GM18909 (cell line): ENCODE data around the gene CBX8.
A peak's percentile ranks its signal among the peaks of the same experiment; 100 is the strongest.

ENCODE experiments used
- ATAC-seq: cut with Tn5 transposase; IDR thresholded peaks from one replicate; pipeline ENCODE4 v1.9.1; 2021; ENCODE audit warnings: mild to moderate bottlenecking; ENCODE audit not compliant: unreplicated experiment, poor library complexity

CBX8 gene

DNA sequence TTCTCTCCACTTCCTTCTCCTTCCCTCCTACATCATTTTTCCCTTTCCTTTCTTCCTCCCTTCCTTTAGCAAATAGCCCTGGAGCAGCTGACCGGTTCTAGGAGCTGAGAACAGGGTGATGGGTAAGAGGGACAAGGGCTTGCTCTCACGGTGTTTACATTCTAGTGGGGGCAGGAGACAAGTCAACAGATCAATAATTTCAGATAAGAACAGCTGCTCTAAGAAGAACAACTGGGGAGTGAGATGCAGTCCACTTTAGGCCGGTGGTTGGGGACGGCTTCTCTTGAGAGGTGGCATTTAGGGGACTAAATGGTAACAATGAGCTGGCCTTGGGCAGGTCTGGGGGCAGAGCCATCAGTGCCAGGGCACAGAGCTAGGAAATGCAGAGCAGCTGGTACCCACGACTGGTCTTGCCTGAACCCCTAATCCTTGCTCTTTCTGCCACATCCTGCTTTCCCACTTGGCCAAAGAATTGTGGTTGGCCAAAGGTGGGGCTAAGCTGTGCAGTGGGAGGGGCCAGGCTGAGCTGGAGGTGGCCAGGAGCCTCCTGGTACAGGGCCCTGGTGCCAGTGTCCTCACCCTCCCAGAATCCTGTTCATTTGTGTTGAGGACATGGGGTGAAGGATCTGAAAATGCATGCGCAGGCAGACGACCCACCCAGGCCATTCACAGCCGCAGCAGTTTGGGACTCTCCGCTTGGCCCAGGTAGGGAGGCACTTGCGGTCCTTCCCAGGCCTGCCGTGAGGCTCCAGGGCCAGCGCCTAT, 24.6 kb upstream of the CBX8 start:
- ATAC-seq, result no peak

- ATAC-seq, result no peak
Observed at GRCh38 chr17:79820959-79821330, 24.1 kb upstream of the CBX8 start.

DNA sequence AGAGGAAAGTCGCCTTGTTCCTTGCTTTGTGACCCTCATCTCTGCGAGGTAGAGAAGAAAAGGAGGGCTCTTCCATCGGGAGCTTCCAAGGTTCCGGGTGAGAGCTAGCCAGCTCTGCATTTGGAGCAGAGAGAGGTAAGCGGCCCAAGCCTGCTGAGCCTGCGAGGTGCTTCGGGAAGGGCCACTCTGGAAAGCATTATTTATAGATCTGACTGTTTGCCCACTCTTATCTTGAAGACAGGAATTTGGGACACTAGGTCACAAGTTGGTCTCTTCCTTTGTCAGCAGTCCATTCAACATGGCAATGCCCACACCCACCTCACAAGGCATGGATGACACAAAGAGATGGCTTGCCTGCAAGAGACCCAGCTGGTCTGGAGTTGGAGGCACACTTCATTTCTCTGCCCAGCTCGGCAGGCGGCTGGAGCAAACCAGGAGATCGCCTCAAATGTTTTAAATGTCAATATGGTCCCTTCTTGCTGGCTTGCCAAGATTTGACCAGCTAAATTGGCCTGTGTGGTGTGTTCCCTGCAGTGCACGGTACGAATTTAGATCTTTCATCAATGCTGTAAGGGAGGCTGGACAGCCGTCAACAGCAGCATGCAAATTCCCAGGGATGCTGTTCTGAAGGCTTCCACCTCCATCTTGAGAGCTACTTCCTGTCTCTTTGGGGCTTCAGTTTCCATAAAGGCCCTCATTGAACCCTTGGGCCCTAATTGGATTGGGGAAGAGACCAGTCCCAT, 22.8 kb upstream of the CBX8 start:
- ATAC-seq, result no peak

- ATAC-seq, result no peak
Observed at GRCh38 chr17:79819085-79819484, 22.2 kb upstream of the CBX8 start.

GRCh38 chr17:79818026-79818758, 21.3 kb upstream of the CBX8 start:
- no peak for ATAC-seq

DNA sequence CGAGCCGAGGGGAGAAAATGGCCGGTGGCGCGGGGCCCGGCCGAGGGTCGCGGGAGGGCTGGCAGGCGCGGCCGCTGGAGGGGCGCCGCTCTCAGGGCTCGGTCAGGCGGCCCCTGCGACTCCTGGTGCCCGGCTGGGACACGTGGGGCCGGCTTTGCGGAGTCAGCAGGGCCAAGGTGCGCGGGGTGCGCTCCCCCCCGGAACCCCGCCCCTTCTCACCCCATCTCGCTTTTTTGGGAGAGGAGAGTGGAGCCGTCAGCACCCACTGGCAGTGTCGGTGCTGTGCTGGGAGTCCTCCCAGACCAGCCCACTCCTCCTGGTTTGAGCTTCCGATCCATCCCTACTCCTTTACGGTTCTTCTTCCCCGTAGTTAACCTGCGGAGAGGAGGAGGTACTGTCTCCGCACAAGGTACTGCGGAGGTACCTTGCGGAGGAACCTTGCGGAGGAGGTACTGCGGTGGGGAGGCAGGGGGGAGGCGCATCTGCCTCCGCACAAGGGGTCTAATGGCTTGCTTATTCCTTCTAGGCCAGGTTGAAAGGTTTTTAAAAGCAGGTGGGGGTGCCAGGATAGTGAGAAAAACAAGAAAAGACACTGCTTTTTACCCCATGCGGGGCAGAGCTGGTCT, 19.1 kb upstream of the CBX8 start:
- ATAC-seq, result no peak

- no peak for ATAC-seq
Observed at GRCh38 chr17:79814974-79815835, 18.3 kb upstream of the CBX8 start.

- ATAC-seq, result no peak
Observed at GRCh38 chr17:79814127-79814973, 17.5 kb upstream of the CBX8 start.

DNA sequence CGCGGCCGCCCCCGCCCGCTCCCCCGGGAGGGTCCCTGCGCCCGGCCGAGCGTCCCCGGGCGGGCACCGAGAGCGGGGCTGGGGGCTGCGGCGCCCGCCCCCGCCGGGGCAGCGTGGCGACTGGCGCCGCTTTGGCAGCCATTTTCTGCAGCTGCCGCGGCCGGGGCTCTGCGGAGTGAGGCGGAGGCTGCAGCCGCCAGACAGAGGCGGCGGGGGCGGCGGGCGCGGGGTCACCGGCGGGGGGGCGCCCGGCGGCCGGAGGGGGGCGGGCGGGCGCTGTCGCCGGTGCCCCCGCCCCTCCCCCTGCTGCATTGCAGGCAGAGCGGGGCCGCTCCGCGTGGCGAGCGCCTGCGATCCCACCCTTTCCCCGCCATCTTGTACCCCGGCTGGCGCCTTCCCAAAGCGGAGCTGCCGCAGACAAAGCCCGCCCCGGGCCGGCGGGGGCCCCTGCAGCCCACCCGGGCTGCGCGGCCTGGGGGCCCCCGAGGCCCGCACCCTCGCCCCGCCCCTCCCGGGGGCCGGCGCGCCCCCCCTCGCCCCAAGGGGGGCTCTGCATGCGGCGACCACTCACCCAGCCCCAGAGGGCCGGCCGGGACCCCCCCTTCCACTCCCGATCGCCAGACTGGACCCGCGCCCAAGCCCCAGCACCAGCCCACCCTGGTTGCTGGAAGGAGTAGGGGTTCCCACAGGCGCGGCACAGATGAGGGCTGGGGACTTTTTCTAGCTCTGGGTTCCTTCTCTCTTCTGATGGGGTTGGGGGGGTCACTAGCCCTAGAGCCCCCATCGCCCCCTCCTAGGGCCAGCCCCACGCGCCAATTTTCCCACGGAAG, 16.6 kb upstream of the CBX8 start:
- ATAC-seq, result no peak

- ATAC-seq, result no peak
Observed at GRCh38 chr17:79812353-79813258, 15.7 kb upstream of the CBX8 start.

- no peak for ATAC-seq
Observed at GRCh38 chr17:79811868-79812352, 15.0 kb upstream of the CBX8 start.

DNA sequence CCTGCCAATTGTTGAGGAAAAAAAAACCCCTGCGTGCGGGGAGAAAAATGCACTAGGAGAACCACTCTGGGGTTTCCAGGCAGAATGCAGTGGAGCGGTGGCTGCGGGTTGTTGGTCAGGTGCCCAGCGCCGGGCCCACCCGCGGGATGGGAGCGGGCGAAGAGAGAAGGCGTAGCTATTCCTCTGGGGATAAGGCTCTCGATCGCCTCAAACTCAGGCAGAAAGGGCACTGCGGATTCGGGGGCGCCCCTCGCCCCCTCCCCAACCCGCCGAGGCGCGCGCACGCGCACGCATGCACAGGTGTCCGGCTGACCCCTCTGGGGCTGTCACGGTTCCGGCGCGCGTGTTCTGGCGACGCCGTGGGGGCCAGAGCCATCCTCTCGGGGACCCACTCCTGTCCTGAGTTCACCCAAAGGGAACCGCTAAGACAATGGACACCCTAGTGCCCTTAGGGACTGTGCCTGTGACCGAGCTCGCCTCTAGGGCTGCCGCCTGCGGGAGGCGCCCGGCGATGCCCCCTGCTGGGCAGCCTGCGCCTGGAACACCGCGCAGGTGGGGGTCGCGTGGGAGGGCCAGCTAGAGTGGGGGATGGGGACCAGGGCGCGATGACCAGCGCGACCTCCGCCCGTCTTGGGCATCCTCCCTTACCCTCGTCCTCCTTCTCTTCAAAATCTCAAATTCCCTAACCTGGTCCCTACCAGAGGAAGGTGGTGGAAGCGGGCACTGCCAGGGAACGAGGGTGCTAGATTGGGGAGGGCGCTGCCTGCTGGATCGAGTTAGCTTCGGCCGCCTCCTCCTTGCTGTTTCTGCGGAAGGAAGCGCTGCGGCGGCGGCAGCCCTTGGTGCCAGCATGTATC, 14.4 kb upstream of the CBX8 start:
- no peak for ATAC-seq

DNA sequence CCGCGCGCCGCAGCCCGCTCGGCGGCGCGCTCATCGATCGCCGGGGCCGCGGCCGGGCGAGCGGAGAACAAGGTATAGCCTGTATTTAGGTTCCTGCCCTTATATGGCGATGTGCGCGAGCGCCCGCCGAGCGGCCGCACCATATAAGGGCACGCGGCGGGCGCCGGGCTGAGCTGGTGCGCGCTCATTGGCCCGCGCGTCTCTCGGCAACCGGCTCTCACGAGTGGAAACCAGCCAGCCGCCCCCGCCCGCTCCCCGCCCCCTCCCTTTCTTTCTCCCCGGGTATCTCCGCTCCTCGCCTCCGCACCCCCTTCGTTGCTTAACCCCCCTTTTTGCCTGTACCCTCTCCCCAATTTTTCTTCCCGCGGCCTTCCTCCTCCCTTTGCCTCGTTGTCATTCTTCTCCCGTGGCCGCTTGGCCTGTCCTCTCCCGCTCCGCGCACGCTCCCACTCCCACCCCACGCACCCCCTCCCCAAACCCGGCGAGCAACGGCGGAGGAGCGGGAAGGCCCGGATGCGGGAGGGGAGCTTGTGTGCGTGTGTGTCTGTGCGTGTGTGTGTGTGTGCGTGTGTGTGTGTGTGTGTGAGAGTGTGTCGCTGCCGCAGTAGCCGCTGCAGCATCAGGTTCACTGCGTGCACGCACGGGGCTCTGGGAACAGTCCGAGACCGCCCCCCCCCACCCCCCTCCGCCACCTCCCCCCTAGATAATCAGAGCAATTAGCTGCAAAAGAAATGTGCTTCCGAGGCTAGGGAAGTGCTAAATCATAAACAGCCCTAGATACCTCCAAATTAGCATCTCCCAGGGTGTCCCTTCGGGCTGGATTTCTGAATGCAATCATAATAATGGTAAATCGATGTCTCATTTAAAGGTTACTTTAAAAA, 13.5 kb upstream of the CBX8 start:
- ATAC-seq, result peak; percentile 81

- ATAC-seq, result no peak
Observed at GRCh38 chr17:79809530-79810129, 12.8 kb upstream of the CBX8 start.
